Measurements from ENCODE around the gene PLAC8L1.

- TF ChIP-seq POLR2AphosphoS5 (IDR thresholded peaks at IDR 0.05; ENCODE audit: low read depth, low read length), result no peak
- TF ChIP-seq SPI1 (IDR thresholded peaks at IDR 0.05; ENCODE audit: low read depth, low read length), result no peak
- no peak for TF ChIP-seq TAF1 (IDR thresholded peaks at IDR 0.05; ENCODE audit: low read depth, low read length)
- no peak for TF ChIP-seq POLR2A (IDR thresholded peaks at IDR 0.05; ENCODE audit: low read depth, low read length)
- no peak for TF ChIP-seq POU2F2 (IDR thresholded peaks at IDR 0.05; ENCODE audit: low read depth, low read length)
Measured at GRCh38 chr5:146088098-146088497, 17.3 kb downstream of the PLAC8L1 start.

All from GM12891 (cell line).